Sciatic nerve (tissue), 2 donors: ENCODE measurements around the gene NTSR1. TPM values are rescaled to one million over a fixed set of nuclear protein-coding genes. Genes with fewer than 3 reads are reported as not detected.
A peak's percentile ranks its signal among the peaks of the same experiment; 100 is the strongest.

Source experiments
- ATAC-seq: fragments of 200-7000 bp; cut with Tn5 transposase; one replicate; pipeline ENCODE4 v1.9.1; 2020; ENCODE audit warnings: mild to moderate bottlenecking, moderate library complexity
- DNase-seq: peaks from one replicate; pipeline ENCODE4 v3.0.0-alpha.2; 2020; ENCODE audit warnings: low spot score
- intact Hi-C: fragments of 100-400 bp; cut with DNase I; formaldehyde crosslinking; loops from one replicate; pipeline ENCODE4 v1.14.2; 2022
- total RNA-seq: library from RNA; stranded (reverse); fragmentation: NEBNext Ultra II Directional; extraction: Animal tissue kit (Norgen Biotek cat#: 25700); gene quantifications from one replicate; pipeline ENCODE4 v1.2.1, GENCODE V29; 2021
- donor health status: DM: no; HTN: no; CAD: no.
- donor health status: DM: no; HTN: no; CAD: no.

NTSR1 gene
- total RNA-seq, 1 donor from 2014 or later: 0.09 TPM

DNA sequence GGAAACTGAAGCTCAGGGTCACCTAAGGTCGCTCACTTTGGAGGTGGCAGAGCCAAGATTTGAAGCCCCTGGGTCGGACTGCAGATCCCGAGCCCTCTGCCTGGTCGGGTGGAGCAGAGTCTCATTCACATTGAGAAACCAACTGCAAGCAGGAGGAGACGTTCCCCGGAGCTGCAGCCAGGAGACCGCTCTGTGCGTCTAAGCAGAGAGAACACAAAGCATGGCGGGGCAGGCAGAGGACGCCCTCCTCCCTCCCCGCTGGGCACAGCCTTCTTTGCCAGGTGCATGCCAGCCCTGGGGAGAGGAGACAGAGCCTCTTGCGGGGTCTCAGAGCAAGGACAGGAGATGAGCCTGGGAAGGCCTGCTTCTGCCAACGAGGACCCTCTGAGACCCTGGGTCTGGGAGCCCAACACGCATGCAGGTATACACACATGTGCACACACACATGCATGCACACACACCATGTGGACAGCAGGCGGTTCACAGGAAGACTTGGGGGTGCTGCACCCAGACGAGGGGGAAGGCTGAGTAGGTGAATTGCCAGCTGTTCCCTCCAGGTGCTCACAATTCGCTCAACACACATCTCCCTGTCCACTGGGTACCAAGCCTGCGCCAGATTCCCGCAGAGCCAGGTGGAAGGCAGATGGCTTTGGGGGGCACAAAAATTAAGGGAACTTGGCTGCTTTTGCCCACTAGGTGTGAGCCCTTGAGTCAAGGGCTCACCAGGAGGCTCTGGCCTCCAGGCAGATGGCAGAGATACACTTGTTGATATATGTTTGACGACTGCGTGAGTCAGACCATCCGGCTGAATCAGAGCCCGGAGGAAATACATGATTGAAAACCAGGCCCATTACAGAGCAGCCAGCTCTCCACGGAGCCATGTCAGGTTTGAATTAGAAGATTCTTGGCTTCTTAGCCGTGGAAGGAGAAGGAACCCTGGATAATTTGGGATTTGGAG, 5.5 kb upstream of the NTSR1 start:
- no peak for DNase-seq
- intact Hi-C loops: no loop called here
- no peak for ATAC-seq

DNA sequence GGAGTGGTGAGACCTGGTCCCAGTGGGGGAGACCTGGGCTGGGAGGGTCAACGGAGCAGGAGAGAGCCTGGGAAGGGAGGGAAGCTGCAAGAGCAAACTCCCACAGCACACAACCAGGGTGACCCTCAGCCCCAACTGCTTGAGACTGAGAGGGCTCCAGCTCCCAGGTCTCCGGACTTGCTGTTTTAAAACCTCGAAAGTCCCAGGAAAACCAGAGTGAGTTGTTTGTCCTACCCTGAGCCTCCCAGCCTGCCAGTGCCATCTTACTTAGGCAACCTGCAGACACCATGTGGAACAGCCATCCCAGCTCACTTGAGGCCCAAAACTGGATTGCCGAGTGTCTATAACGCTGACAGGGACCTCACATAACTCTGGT, 4.8 kb upstream of the NTSR1 start:
- ATAC-seq (no peak), DNase-seq (no peak)
- intact Hi-C loops: no loop called here

DNA sequence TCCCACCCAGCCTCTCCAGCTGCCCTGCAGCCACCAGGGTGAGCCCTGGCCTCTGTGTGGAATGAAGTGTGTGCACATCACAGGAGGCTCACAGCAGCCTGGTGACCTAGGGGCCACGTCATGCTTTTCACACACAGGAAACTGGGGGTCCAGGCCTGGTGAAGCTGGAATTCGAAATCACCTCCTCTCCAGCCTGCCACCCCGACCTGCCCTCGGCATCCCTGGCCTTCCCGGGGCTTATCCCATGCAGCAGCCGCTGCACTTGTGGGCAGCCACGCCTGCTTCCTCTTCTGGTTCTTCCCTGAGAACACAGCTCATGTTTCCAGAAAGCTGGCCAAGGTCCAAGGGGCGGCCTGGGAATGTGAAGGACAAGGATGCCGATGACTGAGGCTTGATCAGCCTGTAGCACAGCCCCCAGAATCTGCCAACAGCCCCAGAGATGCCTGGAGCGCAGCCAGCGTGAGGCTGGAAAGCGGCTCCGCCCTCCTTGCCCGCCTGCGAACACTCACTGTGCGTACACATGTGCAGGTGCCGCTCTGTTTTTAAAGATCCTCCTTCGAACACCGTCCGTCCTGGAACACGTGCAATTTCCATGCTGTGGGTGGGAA, 4.2 kb upstream of the NTSR1 start:
- peak; percentile 86 for DNase-seq
- ATAC-seq: peak; percentile 56
- intact Hi-C loops: no loop called here

DNA sequence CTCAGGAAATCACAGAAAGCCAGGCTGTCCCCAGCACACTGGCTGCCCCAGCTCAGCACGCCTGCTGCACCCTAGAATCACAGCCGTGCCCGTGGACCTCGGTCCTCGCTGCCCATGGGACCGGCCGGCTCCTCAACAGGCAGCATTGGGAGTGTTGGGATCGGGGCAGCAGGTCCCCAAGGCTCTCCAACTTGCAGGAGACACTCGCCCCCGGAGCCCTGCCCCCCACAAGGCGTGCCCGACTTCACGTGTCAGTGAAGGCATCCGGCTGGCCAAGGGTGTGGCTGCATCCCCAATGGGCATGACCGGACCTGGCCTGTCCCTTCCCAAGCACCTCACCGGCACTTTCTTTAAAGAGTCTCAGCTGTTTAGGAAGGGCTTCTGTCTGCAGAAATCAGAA, 3.0 kb upstream of the NTSR1 start:
- intact Hi-C loops: no loop called here
- no peak for DNase-seq
- no peak for ATAC-seq

DNA sequence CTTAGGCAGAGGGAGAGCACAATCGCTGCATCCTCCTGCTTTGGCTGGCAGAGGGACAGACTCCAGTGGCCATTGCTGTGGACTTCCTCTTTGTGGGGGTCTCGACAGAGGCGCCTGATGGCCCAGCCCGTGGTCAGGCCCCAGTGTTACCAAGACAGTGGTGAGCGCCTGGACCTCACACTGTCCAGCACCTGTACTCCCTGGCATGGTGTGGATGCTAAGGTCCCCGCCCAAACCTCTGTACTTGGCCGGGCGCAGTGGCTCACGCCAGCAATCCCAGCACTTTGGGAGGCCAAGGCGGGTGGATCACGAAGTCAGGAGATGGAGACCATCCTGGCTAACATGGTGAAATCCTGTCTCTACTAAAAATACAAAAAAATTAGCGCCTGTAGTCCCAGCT, 2.3 kb upstream of the NTSR1 start:
- DNase-seq: no peak
- ATAC-seq: no peak
- intact Hi-C loops: no loop called here

DNA sequence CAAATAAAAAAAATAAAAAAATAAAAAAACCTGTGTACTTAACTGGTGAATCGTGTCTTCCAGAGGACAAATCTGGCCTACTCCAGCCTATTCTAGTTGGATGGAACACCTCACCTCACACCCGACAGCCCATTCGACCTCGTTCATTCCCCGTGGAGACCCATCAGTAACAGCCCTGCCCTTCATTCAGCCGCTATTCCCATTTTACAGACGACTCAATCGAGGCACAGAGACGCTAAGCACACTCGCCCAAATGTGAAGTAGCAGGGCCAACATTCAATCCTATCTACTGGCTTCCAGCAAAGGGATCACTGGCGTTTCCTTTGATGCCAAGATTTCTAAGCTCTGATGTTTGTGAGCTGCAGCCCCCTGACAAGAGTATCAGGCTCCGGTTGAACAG, 1.8 kb upstream of the NTSR1 start:
- DNase-seq (no peak), ATAC-seq (no peak)
- intact Hi-C loops: no loop called here

DNA sequence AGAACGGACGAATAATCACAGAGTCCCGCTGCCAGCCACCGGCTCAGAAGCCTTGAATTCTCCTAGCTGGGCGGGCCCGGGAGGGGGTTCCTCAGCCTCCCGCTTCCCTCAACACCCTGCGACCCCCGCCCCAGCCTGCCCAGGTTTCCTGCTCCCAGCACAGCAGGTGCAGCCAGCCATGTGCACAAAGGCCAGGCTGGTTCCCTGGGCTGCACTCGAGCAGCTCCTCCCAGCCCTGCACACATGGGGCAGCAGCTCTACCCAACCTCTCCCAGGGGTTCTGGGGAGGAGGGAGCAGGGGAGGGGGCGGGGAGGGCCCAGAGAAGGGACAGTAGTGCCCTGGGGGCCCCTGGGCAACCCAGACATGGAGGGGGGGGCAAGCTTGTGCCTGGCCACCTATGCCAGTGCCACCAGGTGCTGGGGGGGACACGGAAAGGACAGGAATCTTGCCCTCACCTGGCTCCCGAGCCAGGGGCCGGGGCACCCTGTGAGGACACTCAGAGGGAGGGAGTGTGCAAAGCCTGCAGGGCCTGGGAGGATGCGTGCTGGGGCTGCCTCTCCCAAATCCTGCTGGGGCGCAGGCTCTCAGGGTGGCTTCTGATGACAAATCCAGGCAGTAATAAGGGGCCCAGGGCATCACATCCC, 1.2 kb upstream of the NTSR1 start:
- no peak for ATAC-seq

DNA sequence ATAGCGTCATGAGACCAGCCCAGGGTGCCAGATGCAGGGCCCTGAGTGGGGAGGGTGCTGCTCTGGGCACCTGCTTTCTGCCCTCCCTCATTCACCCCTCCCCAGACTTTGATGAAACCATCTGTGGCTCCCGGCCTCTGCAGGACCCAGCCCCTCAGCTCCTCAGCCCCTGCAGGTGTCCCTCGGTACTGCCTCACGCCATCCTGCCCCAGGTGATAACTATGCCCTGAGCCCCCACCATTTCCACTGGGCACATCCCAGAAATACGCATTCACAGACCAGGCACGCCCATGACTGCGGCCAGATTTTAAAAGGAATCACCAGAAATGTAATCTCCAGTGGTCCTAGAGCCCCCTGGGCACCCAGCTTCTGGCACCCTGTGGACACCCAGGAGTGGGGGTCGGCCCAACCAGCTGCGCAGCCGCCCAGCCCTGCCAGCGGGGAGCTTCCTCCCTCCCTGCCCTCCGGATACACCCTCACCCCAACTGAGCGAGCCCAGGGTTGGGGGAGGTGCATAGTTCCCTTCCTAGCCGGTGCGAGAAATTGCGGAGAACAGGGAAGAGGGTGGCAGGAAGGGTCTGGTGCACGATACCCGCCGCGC, 615 bp upstream of the NTSR1 start:
- no peak for DNase-seq
- intact Hi-C loops: no loop called here

More for the DNA sequence above, 1.2 kb upstream of the NTSR1 start:
- DNase-seq: no peak
- intact Hi-C loops: no loop called here

DNA sequence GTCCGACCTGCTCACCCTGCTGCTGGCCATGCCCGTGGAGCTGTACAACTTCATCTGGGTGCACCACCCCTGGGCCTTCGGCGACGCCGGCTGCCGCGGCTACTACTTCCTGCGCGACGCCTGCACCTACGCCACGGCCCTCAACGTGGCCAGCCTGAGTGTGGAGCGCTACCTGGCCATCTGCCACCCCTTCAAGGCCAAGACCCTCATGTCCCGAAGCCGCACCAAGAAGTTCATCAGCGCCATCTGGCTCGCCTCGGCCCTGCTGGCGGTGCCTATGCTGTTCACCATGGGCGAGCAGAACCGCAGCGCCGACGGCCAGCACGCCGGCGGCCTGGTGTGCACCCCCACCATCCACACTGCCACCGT, 885 bp downstream of the NTSR1 start:
- DNase-seq (no peak), ATAC-seq (no peak)
- intact Hi-C loops: no loop called here

More for the DNA sequence above, 615 bp upstream of the NTSR1 start:
- no peak for ATAC-seq

DNA sequence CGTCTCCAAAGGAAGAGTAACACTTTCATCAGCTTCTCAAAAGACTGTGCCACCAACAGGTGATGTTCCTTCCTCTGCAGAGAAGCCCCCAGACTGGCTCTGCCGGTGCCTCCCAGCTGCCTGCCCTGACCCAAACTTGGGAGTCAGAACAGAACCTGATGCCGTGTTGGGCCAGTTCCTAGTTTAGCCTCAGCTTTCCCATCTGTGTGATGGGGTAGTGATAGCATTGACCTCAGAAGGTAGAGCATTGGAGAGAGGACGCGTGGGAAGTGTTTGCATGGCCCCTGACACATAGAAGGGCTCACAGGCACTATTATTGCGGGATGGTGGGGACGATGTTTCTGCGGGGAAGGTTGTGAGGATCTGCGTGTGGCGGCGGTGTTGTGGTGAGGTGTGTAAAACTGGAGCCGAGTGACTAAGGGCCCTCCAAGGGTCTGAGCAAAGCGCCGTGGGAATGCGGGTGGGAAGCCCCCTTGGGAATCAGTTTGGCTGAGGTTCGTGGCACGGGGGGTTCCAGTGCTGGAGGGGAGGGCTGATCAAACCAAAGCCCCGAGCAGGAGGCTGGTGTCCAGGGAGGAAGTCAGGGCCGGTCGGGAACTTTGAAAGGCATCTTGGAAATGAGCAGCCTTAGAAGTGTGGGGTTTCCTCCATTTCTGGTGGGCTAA, 1.7 kb downstream of the NTSR1 start:
- ATAC-seq: no peak
- intact Hi-C loops: no loop called here
- no peak for DNase-seq

DNA sequence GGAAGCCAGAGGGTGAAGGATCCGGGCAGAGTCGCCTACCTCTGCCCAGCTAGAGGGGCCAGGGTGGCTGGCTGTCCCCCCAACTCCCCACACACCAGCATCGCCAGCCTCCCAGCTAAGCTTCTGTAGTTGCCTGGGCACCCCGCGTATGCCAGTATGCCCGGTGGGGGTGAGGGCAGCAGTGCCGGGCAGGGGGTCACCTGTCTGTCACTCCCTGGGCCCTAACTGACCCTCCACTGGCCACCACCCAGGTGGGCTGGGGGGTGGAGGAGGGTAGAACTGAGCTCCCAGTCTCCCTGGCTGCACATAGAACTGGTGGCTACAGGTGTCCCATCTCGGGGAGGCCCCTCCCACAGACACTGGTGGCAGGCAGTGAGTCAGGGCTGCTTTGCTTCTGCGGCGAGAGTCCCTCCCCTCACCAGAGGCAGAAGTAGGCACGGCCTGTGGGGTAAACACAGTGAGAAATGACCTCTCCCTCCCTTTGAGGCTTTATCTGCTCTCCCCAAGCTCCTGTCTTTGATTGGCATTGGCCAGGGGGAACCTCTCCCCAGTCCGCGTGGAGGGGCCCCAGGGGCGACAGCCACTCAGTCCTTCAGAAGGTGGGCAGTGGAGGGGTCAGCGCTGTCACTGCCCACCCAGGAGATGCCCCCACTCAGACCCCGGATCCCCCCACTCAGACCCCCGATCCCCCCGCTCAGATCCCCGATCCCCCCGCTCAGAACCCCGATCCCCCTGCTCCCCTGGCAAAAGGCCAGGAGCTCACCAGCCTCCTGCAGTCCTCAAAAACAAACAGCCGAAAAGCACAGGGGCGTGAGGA, 2.5 kb downstream of the NTSR1 start:
- no peak for DNase-seq
- no peak for ATAC-seq
- intact Hi-C loops: no loop called here

DNA sequence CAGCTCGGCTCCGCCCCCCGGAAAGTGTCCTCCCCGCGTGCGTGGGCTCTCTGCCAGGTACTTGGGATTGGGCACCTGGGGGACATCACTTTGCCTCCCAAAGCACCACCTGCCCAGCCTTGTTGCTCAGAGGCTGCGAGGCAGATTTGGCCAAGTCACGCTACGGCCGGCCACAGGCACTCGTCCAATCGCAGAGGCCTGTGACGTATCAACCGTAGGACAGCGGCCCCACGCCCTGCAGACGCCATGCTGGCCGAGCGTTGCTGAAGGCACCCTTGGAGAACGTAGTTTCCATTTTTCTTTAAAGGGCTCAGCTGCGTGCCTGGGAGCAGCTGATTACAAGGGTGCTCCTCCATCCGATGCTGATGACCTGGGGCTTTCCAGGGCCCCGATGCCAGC, 3.1 kb downstream of the NTSR1 start:
- no peak for ATAC-seq
- DNase-seq: no peak
- intact Hi-C loops: no loop called here

DNA sequence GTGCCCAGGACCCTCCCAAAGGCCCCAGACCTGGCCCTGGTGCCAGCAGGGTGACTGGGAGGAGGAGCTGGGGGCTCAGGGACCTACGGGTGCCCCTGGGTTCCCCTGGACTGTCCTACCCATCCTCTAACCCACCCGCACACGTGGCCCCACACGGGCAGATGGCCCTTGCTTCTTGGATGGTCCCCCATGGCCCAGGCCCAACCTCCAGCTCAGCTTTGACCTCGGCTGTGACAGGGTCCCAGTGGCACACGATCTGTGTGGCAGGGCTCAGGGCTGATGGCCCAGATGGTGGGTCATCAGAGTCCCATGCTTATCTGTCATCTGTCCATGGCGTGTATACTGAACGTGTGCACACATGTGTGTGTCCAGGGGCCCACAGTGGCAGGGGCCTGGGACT, 4.0 kb downstream of the NTSR1 start:
- DNase-seq (no peak), ATAC-seq (no peak)
- intact Hi-C loops: no loop called here

DNA sequence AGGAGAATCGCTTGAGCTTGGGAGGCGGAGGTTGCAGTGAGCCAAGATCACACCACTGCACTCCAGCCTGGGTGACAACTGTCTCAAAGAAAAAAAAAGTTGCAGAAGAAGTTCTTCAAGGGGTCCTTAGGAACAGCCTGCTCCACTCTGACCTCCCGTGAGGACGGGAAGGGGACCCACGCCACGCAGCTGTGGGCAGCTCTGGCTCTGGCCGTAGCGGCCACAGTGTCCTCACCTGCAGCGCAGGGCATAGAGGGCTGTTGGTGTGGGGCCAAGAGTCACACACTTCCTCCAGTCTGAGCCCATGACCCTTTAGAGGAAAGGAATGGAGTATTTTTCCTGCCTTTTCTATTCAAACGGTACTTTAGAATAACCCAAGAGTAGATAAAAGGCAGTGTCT, 5.4 kb downstream of the NTSR1 start:
- no peak for DNase-seq
- ATAC-seq: no peak
- intact Hi-C loops: no loop called here

DNA sequence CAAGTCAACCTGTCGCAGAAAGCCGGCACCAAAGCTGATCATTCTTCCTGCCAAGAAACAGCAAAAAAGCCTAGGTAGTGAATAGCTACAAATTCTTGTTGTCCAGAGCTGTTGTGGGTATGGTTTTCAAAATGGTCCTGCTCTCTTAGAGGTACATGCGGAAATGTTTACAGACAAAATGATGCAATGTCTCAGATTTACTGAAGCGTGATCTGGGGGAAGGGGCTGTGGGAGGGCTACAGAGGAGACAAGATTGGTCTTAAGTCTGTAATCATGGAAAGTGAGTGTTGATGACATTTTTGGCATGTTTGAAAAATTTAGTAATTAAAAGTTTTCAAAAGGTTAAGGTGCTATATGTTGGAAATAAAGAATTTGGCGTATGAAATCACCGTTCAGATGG, 6.2 kb downstream of the NTSR1 start:
- intact Hi-C loops: no loop called here
- ATAC-seq (no peak), DNase-seq (no peak)

DNA sequence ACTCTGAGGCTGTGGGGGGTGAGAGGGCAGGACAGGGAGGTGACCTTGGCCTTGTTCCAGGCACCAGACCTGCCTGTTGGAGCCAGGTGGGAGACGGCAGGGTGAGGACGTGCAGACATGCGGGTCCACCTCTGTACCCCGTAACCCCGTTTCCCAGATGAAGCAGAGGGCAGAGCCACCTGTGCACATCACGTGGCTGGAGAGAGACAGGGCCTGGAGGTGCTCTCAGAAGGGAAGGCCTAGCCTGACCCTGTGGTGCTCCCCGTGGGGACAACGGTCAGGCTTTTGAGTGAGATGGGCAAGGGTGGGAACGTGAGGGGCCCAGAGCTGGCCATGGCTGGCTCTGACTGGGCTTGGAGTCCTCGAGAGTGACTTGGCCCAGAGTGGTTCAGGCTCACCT, 6.6 kb downstream of the NTSR1 start:
- intact Hi-C loops: no loop called here
- no peak for ATAC-seq

DNA sequence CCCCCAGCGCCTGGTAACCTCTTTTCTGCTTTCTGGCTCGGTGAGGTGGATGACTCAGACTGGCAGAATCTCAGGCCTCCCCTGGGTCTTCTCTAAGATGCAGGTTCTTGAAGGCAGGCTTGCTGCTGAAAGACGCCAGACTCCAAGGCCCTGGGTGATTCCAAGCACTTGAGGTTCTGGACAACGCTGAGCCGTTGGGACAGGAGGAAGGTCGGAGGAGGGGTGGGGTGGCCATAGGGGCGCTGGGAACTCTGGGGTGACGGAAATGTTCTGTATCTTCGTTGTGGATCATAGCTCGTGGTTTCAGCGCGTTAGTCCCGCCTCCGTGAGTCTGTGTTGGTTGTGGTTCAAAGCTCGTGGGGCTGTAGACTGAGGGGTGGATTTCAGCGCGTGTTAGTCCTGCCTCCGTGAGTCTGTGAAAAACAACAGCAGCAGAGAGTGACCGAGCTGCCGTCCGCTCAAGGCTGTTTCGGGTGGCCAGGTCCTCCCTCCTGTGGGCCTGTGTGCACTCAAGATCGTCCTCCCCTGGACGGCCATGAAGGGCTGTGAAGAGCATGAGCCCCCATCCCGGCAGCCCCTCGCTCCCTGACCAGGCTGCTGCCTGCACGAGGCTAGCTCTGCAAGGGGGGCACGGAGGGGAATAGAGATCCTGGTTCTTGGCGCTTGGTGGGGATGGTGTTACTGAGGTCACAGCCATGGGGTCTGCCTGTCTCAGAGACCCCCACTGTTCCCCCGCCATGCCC, 7.7 kb downstream of the NTSR1 start:
- DNase-seq: no peak

More for the DNA sequence above, 6.6 kb downstream of the NTSR1 start:
- no peak for DNase-seq

DNA sequence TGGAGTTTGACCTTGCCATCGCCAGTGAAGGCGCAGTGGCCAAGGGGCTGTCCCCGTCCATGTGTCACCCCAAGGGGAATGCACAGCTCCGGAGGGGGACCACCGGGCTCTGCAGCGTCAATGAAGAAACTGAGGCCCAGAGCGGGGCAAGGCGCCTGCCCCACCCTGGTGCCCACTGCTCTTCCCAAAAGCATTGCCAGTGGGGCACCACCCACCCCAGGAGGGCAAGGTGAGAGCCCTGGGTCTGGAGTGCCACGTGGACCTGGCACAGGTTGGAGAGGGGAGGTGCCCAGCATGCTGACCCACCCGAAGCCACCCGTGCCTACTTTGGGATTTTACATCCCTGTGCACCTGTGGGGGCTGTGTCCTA, 8.3 kb downstream of the NTSR1 start:
- ATAC-seq: no peak
- intact Hi-C loops: no loop called here
- no peak for DNase-seq

More for the DNA sequence above, 7.7 kb downstream of the NTSR1 start:
- ATAC-seq: no peak
- intact Hi-C loops: no loop called here
